Prostate gland (tissue), 2 donors: ENCODE data around the gene ABHD17B. TPM values are rescaled to one million over a fixed set of nuclear protein-coding genes. Genes with fewer than 3 reads are reported as not detected.

Experiments
- DNase-seq: peaks from one replicate; pipeline ENCODE4 v3.0.0-alpha.2; 2019; ENCODE audit warnings: low spot score
- H3K27ac ChIP-seq, 2 donors: fragments of 200-600 bp; sonication (generic); 2 replicates each; pipeline ENCODE4 v1.5.1; 2017 to 2019
- H3K27me3 ChIP-seq: fragments of 200-600 bp; sonication (generic); replicated peaks from 2 replicates; pipeline ENCODE4 v1.5.1; 2019; ENCODE audit not compliant: insufficient read depth
- H3K36me3 ChIP-seq, 2 donors: fragments of 200-600 bp; sonication (generic); 1 replicate in 1 of 2; 2 replicates in 1 of 2; pipeline versions ENCODE4 v1.5.1 to v1.8.1; 2017 to 2019
- H3K4me1 ChIP-seq: fragments of 200-600 bp; sonication (generic); replicated peaks from 2 replicates; pipeline ENCODE4 v1.5.1; 2019
- H3K4me3 ChIP-seq, 2 donors: fragments of 200-600 bp; sonication (generic); 2 replicates each; pipeline ENCODE4 v1.5.1; 2017 to 2019
- H3K9me3 ChIP-seq: fragments of 200-600 bp; sonication (generic); 2 replicates; pipeline ENCODE4 v1.5.1; 2017
- CTCF ChIP-seq, 4 experiments: fragments of 200-600 bp in 2 of 4; fragments of 450-650 bp in 2 of 4; sonication (generic) in 2 of 4; IDR thresholded peaks; 1 replicate in 3 of 4; 2 replicates in 1 of 4; pipeline ENCODE4 v1.5.1; 2016 to 2019; ENCODE audit warnings: antibody characterized with exemption in 4 of 4, mild to moderate bottlenecking in 2 of 4, moderate library complexity in 2 of 4
- POLR2A ChIP-seq: fragments of 450-650 bp; IDR thresholded peaks from one replicate; pipeline ENCODE4 v1.6.1; 2016; ENCODE audit warnings: antibody characterized with exemption, mild to moderate bottlenecking
- POLR2AphosphoS5 ChIP-seq: sonication (generic); formaldehyde crosslinking; IDR thresholded peaks from one replicate; pipeline ENCODE4 v1.6.1; 2017; ENCODE audit warnings: antibody characterized with exemption
- WGBS: methylation state at CpG from one replicate; pipeline ENCODE4 v1.1.5; 2018; 5-methylcytosine and 5-hydroxymethylcytosine counted together
- intact Hi-C: fragments of 100-400 bp; cut with DNase I; formaldehyde crosslinking; loops from one replicate; pipeline ENCODE4 v1.14.2; 2022
- total RNA-seq, 2 donors: library from RNA; depleted of rRNA; stranded (reverse); fragments of >200 nt; gene quantifications; one replicate each; pipeline ENCODE4 v1.1.0, GENCODE V29; 2016

The ABHD17B gene
- total RNA-seq, 2 donors from 2014 or later: 31.6 to 42.4 TPM

- TF ChIP-seq POLR2AphosphoS5 (no peak), CTCF (IDR thresholded peaks at IDR 0.05) (no peak), POLR2A (no peak)
- H3K4me1 ChIP-seq: no peaks in the 10 kb centered on the region
- WGBS: 88% methylated on average over 1 of the region's 1 CpG
- DNase-seq: no peak
- no peaks in the 10 kb centered on the region for H3K27me3 ChIP-seq
- no peaks in the 10 kb centered on the region for H3K9me3 ChIP-seq
- H3K27ac ChIP-seq: no peak overlapping the region
- H3K36me3 ChIP-seq: no peaks in the 10 kb centered on the region
- no peak overlapping the region for H3K4me3 ChIP-seq
- intact Hi-C loops: no loop called here
Observed at GRCh38 chr9:71897577-71897976, 13.4 kb downstream of the ABHD17B start.

- Histone ChIP-seq H3K4me1 (no peaks in the 10 kb centered on the region), H3K36me3 (no peaks in the 10 kb centered on the region), H3K9me3 (no peaks in the 10 kb centered on the region), H3K4me3 (no peak overlapping the region), H3K27ac (no peak overlapping the region), H3K27me3 (no peaks in the 10 kb centered on the region)
- TF ChIP-seq POLR2AphosphoS5: no peak
- TF ChIP-seq POLR2A: no peak
- TF ChIP-seq CTCF (IDR thresholded peaks at IDR 0.05): no peak
- no peak for DNase-seq
- intact Hi-C loops: no loop called here
Observed at GRCh38 chr9:71896761-71897160, 14.2 kb downstream of the ABHD17B start.

GRCh38 chr9:71895955-71896354, 15.0 kb downstream of the ABHD17B start:
- intact Hi-C loops: no loop called here
- Histone ChIP-seq H3K9me3 (no peaks in the 10 kb centered on the region), H3K27ac (no peak overlapping the region), H3K27me3 (no peaks in the 10 kb centered on the region), H3K36me3 (no peaks in the 10 kb centered on the region), H3K4me3 (no peak overlapping the region), H3K4me1 (no peaks in the 10 kb centered on the region)
- no peak for DNase-seq
- TF ChIP-seq CTCF (IDR thresholded peaks at IDR 0.05) (no peak), POLR2A (no peak), POLR2AphosphoS5 (no peak)

- no peaks in the 10 kb centered on the region for H3K27me3 ChIP-seq
- H3K9me3 ChIP-seq: no peaks in the 10 kb centered on the region
- no peak overlapping the region for H3K27ac ChIP-seq
- no peaks in the 10 kb centered on the region for H3K36me3 ChIP-seq
- H3K4me3 ChIP-seq: no peak overlapping the region
- no peak for TF ChIP-seq POLR2A
- no peak for TF ChIP-seq CTCF (IDR thresholded peaks at IDR 0.05)
- no peak for TF ChIP-seq POLR2AphosphoS5
- intact Hi-C loops: no loop called here
- H3K4me1 ChIP-seq: no peaks in the 10 kb centered on the region
- DNase-seq: no peak
Observed at GRCh38 chr9:71895117-71895516, 15.9 kb downstream of the ABHD17B start.

GRCh38 chr9:71891557-71892189, 19.3 kb downstream of the ABHD17B start:
- no peak for DNase-seq
- 59% methylated on average over 4 of the region's 4 CpGs for WGBS
- H3K36me3 ChIP-seq: no peaks in the 10 kb centered on the region
- no peaks in the 10 kb centered on the region for H3K4me1 ChIP-seq
- intact Hi-C loops: no loop called here
- no peaks in the 10 kb centered on the region for H3K27me3 ChIP-seq
- TF ChIP-seq POLR2AphosphoS5 (no peak), CTCF (IDR thresholded peaks at IDR 0.05) (no peak), POLR2A (no peak)
- no peak overlapping the region for H3K4me3 ChIP-seq
- H3K27ac ChIP-seq: no peak overlapping the region
- no peaks in the 10 kb centered on the region for H3K9me3 ChIP-seq
